Stimulated activated CD8-positive, alpha-beta memory T cell treated with anti-CD3 and anti-CD28 coated beads, Interleukin-7, amount 100 ng/mL, for 48 hours (primary cell): ENCODE measurements around the gene ZYG11B.
"Not testable (repeated sequence)": the region's sequence is repeated elsewhere in the genome, so short reads cannot be mapped to it uniquely, and the experiment has no call there.

Source experiments
- DNase-seq, 2 donors: peaks; one replicate each; pipeline ENCODE4 v3.0.0-alpha.2; 2020; ENCODE audit warnings: low read depth in 1 of 2; ENCODE audit errors: extremely low read depth in 1 of 2

ZYG11B gene

DNA sequence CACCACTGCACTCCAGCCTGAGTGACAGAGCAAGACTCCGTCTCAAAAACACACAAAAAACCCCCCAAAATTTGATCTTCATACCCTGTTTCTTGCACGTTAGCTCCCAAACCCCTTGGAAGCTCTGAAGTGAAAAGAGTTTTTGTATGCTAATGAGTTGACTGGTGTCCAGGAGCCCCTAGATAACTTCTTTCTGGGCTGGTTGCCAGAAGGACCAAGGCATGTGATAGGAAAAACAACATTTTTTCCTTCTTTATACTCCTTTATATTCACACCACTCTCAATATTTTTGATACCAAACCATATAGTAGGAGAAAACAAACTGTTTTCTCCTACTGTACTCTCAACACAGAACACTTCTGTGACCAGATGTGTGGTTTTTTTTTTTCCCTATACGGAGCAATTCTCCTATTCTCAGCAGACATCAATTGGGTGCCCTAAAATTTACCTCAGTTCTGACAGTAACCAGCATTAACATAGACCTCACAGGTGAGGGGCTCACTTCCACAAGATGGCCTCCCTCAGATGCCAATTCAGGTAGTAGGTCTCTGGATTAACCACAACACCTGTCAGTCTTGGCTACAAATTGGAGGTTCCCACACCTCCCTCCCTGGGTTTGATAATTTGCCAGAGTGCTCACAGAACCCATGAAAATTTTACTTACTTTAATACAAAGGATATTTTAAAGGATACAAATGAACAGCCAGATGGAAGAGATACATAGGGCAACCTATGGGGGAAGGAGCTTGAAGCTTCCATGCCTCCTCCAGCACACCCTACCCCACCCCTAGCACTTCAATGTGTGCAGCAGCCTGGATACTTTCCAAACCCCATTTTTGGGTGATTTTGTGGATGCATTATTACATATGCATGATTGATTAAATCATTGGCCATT is 25.6 kb downstream of the ZYG11B start:
- no peak for DNase-seq

DNA sequence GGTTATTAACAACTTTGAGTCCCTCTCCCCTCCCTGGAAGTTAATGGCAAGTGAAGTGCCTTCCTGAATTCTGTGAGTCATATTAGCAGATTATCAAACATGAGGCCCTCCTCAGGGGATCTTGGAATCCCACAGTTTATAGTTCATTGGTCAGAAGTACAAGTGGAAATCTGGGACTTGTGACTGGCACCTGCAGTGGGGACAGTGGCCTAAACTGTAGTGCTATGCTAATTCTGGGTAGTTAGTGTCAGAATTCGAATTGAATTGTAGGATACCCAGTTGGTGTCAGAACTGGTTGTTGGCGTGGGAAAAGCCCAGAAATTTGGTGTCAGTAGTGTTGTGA is 26.2 kb downstream of the ZYG11B start:
- no peak for DNase-seq

DNA sequence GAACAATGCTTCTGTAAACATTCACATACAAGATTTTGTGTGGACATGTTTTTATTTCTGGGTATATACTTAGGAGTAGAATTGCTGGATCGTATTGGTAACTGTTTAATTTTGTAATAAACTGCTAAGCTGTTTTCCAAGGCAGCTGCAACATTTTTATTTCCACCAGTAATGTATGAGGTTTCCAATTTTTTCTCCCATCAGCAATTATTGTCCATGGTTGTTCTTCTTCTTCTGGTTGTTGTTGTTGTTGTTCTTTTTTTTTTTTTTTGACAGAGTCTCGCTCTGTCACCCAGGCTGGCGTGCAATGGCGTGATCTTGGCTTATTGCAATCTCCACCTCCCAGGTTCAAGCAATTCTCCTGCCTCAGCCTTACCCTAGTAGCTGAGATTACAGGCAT is 26.9 kb downstream of the ZYG11B start:
- no peak for DNase-seq

DNA sequence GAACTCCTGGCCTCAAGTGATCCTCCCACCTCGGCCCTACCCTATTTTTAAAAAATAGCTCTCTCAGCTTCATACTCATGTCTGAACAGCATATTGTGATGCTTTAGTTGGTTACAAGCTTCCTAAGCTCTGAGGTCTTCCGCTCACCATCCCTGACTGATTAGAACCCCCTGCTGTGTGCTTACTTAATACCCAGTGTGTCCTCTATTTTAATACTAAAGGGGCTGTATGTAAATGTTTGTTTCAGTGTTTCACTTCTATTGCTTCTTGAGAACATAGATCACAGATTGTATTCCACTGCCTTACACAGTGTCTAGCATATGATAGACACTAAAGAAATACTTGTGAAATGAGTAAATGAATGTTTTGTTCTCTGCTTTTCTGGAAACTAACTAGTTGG is 29.8 kb downstream of the ZYG11B start:
- no peak for DNase-seq

DNA sequence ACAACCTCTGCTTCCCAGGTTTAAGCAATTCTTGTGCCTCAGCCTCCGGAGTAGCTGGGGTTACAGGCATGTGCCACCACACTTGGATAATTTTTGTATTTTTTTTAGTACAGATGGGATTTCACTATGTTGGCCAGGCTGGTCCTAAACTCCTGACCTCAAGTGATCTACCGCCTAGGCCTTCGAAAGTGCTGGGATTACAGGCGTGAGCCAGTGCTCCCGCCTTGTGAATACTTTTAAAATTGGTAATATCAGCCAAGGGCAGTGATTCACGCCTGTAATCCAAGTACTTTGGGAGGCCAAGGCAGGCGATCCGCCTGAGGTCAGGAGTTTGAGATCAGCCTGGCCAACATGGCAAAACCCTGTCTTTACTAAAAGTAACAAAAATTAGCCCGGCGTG is 33.7 kb downstream of the ZYG11B start:
- DNase-seq, result no peak

DNA sequence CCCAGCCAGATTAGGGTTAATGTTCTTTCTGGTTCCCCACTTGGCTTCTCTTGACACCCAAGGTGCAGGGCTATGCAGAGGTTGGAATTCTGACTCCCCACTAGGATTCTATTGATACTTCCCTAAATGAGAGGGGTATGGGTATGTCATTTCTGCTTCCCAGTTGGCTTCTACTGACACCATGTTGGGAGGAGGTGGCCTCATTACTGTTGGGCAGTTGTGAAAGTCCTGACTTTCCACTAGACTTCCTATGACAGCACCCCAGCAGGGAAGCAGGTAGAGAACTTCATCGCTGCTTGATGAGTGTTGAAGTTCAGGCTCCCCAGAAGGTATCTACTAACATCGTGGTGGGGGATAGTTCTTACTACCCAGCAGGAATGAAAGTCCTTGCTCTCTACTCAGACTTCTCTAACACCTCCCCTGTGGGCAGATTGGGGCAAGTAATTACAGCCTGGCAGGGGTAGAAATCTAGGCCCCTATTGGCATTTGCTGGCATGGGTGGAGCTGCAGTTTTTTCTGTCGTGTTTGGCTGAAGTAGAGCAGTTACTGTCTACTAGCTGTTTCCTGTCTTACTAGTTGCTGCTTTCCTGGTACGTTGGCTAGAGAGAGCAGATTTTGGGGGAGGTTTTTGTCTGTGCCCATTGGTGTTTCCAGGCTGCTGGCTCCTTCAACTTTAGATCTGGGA is 41.5 kb downstream of the ZYG11B start:
- DNase-seq, result no peak

DNA sequence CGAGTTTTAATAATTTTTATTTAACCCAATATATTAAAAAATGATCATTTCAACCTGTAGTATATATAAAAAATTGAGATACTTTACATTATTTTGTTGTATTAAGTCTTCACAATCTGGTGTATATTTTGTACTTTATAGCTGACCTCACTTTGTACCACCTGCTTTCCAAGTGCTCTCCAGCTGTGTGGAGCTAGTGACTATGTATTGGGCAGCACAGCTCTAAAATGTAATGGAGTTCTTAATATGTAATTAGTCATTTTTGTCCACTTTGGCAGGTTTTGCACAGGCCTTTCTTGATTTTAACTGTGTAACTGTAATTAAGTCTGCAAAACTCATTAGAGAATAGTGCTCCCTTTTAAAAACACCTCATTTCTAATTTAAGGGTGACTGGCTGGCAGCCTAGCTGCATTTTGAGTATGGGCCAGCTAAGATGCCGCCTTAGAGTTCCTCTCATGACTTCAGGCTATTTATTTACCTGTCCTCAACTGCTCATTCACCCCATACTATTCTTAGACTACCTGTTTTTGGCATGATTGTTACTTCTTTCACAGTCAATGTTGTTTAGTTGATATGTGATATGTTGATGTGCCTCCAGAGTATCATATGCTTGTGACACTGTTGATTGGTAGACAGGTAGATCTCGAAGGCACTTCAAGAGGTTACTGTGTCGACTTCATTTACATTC is 43.2 kb downstream of the ZYG11B start:
- no peak for DNase-seq

DNA sequence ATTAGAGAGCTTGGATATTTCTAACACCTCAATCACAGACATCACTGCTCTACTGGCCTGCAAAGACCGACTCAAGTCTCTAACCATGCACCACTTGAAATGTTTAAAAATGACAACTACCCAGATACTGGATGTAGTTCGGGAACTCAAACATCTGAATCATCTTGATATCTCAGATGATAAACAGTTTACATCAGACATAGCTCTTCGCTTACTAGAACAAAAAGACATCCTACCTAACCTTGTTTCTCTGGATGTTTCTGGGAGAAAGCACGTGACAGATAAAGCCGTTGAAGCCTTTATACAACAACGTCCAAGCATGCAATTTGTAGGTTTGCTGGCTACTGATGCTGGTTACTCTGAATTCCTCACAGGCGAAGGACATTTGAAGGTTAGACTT is 45.1 kb downstream of the ZYG11B start:
- no peak for DNase-seq

DNA sequence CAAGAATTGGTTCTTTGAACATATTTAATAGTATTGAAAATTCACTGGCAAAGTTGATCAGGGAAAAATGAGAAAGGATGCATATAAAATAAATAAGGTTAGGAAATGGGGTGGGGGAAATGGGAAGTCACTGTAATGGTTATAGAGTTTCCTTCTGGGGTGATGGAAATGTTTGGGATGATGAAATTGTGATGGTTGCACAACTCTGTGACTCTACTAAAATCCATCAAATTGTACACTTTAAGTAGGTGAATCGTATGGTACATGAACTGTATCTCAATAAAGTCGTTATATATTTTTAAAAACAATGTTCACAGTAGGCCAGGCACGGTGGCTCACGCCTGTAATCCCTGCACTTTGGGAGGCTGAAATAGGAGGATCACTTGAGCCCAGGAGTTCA is 59.9 kb downstream of the ZYG11B start:
- DNase-seq, result no peak

DNA sequence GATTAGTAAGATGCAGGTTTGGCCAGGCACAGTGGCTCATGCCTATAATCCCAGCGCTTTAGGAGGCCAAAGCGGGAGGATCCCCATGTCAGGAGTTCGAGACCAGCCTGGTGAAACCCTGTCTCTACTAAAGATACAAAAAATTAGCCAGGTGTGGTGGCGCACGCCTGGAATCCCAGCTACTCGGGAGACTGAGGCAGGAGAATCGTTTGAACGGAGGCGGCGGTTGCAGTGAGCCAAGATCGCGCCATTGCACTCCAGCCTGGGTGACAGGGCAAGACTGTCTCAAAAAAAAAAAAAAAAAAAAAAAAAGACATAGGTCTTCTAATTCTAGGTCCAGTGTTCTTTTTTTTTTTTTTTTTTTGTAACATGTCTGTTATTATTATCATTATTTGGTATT is 64.2 kb downstream of the ZYG11B start:
- not testable (repeated sequence) for DNase-seq

DNA sequence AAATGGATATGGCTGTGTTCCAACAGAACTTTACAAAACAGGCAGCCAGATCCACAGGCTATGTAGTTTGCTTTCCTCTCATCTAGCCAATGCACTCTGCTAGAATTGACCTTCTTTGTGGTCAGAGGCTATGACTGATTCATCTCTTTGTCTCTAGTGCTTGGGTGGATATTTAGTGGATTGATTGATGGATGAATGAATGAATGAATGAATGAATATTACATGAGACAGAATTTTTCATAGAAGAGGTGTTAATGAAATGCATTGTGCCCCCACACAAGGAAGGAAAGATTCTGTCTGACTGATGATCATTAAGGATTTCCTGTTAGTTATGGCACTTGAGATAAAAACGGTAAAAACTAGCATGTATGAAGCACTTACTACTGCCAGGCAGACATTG is 65.8 kb downstream of the ZYG11B start:
- no peak for DNase-seq

DNA sequence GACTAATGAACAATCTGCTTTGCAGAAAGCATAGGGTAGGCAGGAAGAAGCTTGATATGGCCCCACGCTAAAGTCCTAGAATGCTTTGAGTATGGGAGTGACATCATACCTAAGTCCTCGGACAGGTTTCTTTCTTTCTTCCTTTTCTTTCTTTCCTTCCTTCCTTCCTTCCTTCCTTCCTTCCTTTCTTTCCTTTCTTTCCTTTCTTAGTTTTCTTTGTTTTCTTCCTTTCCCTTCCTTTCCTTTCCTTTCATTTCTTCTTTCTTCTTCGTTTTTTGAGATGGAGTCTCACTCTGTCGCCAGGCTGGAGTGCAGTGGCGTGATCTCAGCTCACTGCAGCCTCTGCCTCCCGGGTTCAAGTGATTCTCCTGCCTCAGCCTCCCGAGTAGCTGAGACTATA is 67.5 kb downstream of the ZYG11B start:
- DNase-seq, result not testable (repeated sequence)

DNA sequence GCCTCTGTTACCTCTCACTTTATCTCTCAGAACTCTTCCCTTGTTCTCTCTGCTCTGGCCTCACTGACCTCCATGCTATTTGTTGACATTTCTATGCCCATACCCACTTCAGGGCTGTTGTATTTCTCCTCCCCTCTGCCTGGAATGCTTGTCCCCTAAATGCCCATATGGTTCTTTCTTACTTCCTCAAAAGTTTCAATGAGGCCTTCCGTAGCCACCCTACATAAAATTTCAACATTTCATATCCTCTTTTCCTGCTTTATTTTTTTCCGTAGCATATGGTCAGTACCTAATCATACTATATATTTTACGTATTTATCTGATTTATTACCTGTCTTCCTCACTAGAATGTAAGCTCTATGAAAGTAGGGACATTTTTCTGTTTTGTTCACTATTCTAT is 69.2 kb downstream of the ZYG11B start:
- DNase-seq, result no peak

DNA sequence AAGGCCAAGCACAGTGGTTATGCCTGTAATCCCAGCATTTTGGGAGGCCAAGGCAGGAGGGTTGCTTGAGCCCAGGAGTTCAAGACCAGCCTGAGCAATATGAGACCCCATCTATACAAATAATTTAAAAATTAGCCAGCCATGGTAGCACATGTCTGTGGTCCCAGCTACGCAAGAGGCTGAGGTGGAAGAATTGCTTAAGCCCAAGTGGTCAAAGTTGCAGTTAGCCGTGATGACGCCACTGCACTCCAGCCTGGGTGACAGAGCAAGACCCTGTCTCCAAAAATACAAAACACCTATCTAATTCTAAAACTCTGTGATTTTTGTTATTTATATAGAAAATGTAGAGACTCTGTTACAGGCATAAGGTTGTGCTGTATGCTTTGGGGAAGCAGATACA is 72.1 kb downstream of the ZYG11B start:
- no peak for DNase-seq

DNA sequence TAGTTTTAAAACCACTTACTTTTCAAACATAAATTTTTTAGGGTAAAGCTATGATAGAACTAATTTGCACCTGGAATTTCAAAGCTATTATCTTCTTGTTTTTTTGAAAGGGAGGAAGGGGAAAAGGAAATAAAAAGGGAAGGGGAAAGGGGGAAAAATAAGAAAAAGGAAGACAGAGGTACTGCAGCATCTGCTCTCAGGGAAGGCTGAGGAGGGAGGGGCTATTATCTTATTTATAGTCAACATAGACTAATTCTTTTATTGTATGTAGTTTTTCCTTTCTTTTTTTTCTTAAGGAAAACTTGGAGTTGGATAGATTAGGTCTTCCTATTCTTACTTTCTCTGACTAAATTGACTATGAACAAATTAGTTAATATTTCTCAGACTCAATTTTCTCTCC is 74.8 kb downstream of the ZYG11B start:
- DNase-seq, result no peak

DNA sequence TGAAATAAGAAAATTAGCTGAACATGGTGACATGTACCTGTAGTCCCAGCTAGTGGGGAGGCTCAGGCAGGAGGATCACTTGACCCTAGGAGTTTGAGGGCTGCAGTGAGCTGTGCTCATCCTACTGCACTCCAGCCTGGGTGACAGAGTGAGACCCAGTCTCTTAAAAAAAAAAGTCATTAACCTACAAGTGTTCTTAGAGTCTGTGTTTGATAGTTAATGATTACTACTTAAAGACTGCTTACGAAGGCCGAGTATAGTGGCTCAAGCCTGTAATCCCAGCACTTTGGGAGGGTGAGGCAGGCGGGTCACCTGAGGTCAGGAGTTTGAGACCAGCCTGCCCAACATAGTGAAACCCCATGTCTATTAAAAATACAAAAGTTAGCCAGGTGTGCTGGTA is 77.8 kb downstream of the ZYG11B start:
- DNase-seq, result not testable (repeated sequence)

DNA sequence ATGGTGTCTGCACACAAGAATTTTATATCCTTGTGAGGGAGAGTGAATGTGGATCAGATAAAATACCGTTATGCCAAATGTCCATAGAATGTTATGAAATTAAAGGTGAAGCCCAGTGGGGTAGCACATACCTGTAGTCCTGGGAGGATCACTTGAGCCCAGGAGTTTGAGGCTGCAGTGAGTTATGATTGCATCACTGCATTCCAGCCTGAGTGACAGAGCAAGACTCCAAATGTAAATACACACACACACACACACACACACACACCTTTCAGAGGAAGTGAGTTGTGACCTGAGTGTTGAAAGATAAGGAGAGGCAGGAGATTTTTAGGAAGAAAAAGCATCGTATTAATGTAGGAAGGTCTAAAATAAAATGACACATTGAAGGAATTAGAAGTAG is 88.2 kb downstream of the ZYG11B start:
- DNase-seq, result no peak

DNA sequence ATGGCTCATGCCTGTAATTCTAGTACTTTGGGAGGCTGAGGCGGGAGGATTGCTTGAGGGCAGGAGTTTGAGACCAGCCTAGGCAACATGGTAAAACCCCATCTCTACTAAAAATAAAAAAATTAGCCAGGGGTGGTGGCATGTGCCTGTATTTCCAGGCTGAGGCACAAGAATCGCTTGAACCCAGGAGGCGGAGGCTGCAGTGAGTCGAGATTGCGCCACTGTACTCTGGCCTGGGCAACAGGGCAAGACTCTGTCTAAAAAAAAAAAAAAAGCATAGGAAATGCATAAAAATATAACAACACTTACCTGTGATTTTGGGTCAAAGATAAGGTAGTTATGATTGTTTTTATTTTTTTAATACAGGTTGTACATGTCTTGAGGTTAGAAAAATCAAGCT is 94.6 kb downstream of the ZYG11B start:
- not testable (repeated sequence) for DNase-seq

DNA sequence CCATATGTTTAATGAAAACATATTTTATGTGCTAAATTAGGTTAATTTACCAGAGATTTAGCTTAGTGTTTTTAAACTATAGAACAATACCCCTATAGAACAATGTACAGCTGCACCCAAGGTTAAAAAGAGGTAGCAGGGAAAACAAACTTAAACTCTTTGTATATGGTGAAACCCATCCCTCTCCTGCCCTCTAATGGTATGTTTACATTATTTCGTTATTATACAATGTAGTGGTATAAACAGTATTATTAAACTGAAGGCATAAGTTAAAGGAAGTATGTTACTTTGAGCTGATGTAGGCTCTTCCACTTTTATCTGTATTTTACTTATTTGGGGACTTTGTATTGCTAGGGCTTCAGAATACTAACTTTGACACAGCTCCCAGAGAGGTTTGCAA is 99.6 kb downstream of the ZYG11B start:
- no peak for DNase-seq

DNA sequence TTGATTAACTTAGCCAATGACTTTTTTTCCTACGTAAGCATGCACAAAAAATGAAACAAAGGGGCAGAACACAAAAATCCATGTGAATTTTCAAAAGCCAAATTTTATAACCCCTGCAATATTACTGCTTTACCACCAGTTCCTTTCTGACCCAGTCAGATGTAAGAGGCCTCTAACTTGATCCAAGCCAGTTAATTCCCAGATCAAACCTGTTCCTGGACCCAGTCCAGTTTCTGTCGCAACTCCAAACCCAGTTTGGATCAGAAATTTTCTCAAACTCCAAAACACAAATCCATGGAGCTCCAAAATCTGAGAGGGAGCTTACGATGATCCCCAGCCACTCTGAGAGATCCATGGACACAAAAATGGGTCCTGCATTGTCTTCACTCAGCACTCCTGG is 108.5 kb downstream of the ZYG11B start:
- DNase-seq, result no peak

DNA sequence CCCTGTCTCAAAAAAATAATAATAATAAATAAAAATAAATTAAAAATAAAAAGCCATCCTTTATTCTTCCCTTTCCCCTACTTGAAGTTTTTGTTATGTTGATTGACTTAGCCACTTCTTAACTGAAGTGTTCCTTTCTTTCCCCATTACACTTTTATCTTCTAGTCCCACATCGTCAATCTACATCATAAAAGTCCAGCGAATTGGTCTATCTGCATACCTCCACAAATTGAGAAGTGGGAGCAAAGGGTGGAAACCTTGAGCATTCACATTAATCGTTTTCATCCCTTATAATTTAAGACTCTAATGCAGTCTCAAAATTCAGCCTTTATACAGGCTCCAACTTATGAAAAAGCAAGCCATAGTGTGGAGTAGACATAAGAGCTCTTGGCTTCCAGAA is 109.8 kb downstream of the ZYG11B start:
- no peak for DNase-seq

DNA sequence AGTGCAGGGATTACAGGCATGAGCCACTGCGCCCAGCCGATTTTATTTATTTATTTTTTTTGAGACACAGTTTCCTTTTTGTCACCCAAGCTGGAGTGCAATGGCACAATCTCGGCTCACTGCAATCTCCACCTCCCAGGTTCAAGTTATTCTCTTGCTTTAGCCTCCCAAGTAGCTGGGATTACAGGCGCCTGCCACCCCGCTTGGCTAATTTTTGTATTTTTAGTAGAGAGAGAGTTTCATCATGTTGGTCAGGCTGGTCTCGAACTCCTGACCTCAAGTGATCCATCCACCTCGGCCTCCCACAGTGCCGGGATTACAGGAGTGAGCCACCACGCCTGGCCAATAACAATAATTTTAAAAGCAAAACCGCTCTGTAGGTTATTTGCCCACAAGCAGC is 112.9 kb downstream of the ZYG11B start:
- DNase-seq, result not testable (repeated sequence)
